Astrocyte of the spinal cord (primary cell): ENCODE results near the gene IL1RL2.

Experiments used
- DNase-seq: peaks from one replicate; pipeline ENCODE4 v3.0.0; 2011; ENCODE audit warnings: low read depth, low spot score
- H3K4me3 ChIP-seq: 2 replicates; pipeline ENCODE4 v1.5.1; 2011; ENCODE audit warnings: low read depth, mild to moderate bottlenecking, low read length, moderate library complexity
- in situ Hi-C: cut with HindIII; loops from 2 replicates; pipeline ENCODE4 v1.10.0; 2017; ENCODE audit warnings: low sequenced_read_pairs
- TF ChIP-seq, protein P1 (sequence below): IDR thresholded peaks from 2 replicates; pipeline ENCODE4 v1.5.1; 2012; ENCODE audit warnings: low read depth, mild to moderate bottlenecking, low read length, inconsistent platforms

The IL1RL2 gene

GRCh38 chr2:102279391-102279735 is 92.5 kb downstream of the IL1RL2 start:
- TF ChIP-seq, protein P1, sequence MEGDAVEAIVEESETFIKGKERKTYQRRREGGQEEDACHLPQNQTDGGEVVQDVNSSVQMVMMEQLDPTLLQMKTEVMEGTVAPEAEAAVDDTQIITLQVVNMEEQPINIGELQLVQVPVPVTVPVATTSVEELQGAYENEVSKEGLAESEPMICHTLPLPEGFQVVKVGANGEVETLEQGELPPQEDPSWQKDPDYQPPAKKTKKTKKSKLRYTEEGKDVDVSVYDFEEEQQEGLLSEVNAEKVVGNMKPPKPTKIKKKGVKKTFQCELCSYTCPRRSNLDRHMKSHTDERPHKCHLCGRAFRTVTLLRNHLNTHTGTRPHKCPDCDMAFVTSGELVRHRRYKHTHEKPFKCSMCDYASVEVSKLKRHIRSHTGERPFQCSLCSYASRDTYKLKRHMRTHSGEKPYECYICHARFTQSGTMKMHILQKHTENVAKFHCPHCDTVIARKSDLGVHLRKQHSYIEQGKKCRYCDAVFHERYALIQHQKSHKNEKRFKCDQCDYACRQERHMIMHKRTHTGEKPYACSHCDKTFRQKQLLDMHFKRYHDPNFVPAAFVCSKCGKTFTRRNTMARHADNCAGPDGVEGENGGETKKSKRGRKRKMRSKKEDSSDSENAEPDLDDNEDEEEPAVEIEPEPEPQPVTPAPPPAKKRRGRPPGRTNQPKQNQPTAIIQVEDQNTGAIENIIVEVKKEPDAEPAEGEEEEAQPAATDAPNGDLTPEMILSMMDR: no peak
- H3K4me3 ChIP-seq: no peak overlapping the region
- in situ Hi-C loops: no loop called here
- DNase-seq: no peak

DNA sequence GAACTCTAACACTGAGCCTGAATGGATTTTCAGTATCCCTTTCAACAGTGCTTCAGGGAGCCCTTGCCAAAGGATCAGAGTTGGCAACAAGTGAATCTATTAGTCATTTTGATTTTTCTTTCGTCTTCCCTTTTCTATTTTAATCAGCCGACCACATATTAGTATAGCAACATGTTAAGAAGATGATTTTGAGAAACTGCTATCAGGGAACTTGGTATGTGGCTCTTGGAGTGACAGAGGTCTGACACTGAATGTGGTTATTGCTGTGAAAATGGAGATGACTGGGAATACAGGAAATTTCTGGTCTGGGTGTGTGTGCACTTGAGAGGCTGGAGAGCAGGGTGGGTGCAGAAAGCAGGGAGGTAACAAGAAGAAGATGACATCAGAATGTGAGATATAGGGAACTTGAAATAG is 95.9 kb downstream of the IL1RL2 start:
- TF ChIP-seq, protein P1: no peak
- in situ Hi-C loops: no loop called here
- no peak for DNase-seq
- no peak overlapping the region for H3K4me3 ChIP-seq

- no peak for DNase-seq
- in situ Hi-C loops: no loop called here
- TF ChIP-seq, protein P1: no peak
Observed at GRCh38 chr2:102283996-102284395, 97.2 kb downstream of the IL1RL2 start.

DNA sequence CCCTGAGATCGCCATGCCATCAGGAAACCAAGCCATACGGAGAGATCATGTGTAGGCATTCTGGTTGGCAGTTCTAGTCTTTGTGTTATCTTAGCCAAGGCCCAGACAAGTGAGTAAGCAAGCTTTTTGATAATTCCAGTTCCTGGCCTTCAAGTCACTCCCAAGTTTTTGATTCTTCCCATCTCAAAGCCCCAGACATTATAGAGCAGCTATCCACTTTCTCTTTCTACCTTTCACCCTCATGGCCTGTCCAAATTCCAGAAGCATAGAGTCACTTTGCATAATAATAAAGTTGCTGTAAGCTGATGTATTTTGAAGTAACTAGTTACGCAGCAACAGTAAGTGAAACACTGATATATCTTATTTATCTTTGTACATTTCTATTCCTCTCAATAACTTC is 97.8 kb downstream of the IL1RL2 start:
- DNase-seq: no peak
- TF ChIP-seq, protein P1: no peak
- H3K4me3 ChIP-seq: no peak overlapping the region
- in situ Hi-C loops: no loop called here

More at GRCh38 chr2:102283996-102284395, 97.2 kb downstream of the IL1RL2 start:
- no peak overlapping the region for H3K4me3 ChIP-seq

GRCh38 chr2:102285368-102285767 is 98.5 kb downstream of the IL1RL2 start:
- H3K4me3 ChIP-seq: no peak overlapping the region
- TF ChIP-seq, protein P1: no peak
- in situ Hi-C loops: no loop called here
- no peak for DNase-seq

- DNase-seq: no peak
- in situ Hi-C loops: no loop called here
- H3K4me3 ChIP-seq: no peak overlapping the region
- TF ChIP-seq, protein P1: no peak
Observed at GRCh38 chr2:102286041-102286440, 99.2 kb downstream of the IL1RL2 start.

GRCh38 chr2:102289129-102289528 is 102.3 kb downstream of the IL1RL2 start:
- in situ Hi-C loops: no loop called here
- TF ChIP-seq, protein P1: no peak
- H3K4me3 ChIP-seq: no peak overlapping the region
- DNase-seq: no peak
